ENCODE data around the gene CD276.

DNA sequence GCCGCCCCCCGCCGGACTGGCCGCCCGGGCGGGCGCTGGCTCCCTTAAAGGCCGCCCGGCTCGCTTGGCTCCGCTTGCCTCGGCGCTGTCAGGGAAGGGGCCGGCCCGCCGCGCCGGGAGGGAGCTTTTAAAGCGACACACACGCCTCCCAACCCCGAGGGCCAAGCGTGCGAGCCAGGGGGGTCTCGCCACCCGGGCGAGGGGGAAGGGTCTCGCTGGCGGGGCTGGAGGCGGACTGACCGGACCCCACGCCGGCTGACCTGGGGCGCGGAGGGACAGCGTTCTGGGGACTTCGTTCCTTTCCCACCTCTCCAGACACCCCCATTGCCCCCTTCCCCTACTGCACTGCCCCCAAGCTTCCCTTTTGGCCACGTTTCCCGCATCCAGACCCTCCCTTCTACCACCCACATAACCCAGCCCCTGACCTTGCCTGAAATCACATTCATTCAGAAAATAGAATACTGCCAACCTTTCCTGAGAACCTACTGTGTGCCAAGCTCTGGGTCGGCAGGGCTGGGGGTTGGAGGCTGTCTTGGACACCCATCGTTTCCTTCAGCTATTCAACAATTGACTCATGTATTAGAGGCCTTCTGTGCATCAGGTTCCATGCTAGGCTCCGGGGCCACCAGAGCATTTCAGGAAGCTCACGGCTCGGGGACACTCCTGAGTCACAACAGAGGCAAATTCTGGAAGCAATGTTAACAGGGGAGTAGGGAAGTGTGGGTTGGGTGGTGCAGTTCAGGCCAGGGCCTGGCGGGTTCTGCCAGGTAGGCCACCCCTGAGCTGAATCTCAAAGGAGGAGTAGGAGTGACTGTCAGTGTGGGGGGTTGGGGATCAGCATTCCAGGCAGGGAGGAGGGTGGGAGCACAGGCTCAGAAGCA lies 69.3 kb downstream of the CD276 start, which contains the start of gene INSYN1:
- no peak for TF ChIP-seq CTCF (IDR thresholded peaks at IDR 0.05)
- TF ChIP-seq POLR2A (IDR thresholded peaks at IDR 0.05): no peak
- no peak for TF ChIP-seq POLR2AphosphoS5 (IDR thresholded peaks at IDR 0.05; ENCODE audit: insufficient read depth in 1 of 2, low read depth in 1 of 2)
